Caco-2 (cell line): ENCODE results near the gene TBC1D17. TPM values are rescaled to one million over a fixed set of nuclear protein-coding genes. Genes with fewer than 3 reads are reported as not detected.

Experiments
- BruUV-seq: library from RNA; stranded (reverse); fragments of 400-500 nt; replicated peaks from 2 replicates; lab custom pipeline; 2021; lab: Mats Ljungman, UMichigan
- CTCF ChIA-PET: fragments of 300-600 bp; sonication (Branson Sonifier 250); formaldehyde crosslinking; loops from one replicate; lab custom pipeline; 2022; ENCODE audit warnings: antibody characterized with exemption; lab: Charles Lee
- POLR2A ChIA-PET: fragments of 300-600 bp; sonication (Branson Sonifier 250); formaldehyde crosslinking; loops from one replicate; lab custom pipeline; 2022; ENCODE audit warnings: antibody characterized with exemption; lab: Charles Lee
- DNase-seq, 2 experiments: peaks; one replicate each; pipeline versions ENCODE4 v3.0.0 to v3.0.0-alpha.2; 2020 to 2022
- H3K27me3 ChIP-seq: replicated peaks from 2 replicates; pipeline ENCODE4 v1.6.0; 2011; ENCODE audit warnings: low read length; ENCODE audit not compliant: control insufficient read depth, insufficient read depth
- H3K36me3 ChIP-seq: 2 replicates; pipeline ENCODE4 v1.5.1; 2011; ENCODE audit warnings: low read length; ENCODE audit not compliant: control insufficient read depth, insufficient read depth
- H3K4me1 ChIP-seq: fragments of 250-450 bp; sonication (Bioruptor Pico); 2 replicates; pipeline ENCODE4 v1.5.1; 2020; ENCODE audit warnings: mild to moderate bottlenecking
- H3K4me3 ChIP-seq: 2 replicates; pipeline ENCODE4 v1.5.1; 2011; ENCODE audit warnings: low read depth, mild to moderate bottlenecking, control low read depth, low read length
- H3K9me3 ChIP-seq: fragments of 250-450 bp; sonication (Bioruptor Pico); 2 replicates; pipeline ENCODE4 v1.5.1; 2020; ENCODE audit warnings: mild to moderate bottlenecking, moderate library complexity
- H3K27ac Mint-ChIP-seq: one replicate; pipeline ENCODE4 v1.8.0; 2022; ENCODE audit warnings: mixed read lengths; ENCODE audit not compliant: unreplicated experiment
- H3K27me3 Mint-ChIP-seq: one replicate; pipeline ENCODE4 v1.8.0; 2022; ENCODE audit warnings: mixed read lengths; ENCODE audit not compliant: insufficient read depth, unreplicated experiment
- H3K36me3 Mint-ChIP-seq: one replicate; pipeline ENCODE4 v1.8.0; 2022; ENCODE audit warnings: mild to moderate bottlenecking, mixed read lengths; ENCODE audit not compliant: insufficient read depth, unreplicated experiment
- H3K4me1 Mint-ChIP-seq: one replicate; pipeline ENCODE4 v1.8.0; 2022; ENCODE audit warnings: low read depth, mixed read lengths; ENCODE audit not compliant: unreplicated experiment
- H3K4me3 Mint-ChIP-seq: one replicate; pipeline ENCODE4 v1.8.0; 2022; ENCODE audit warnings: mild to moderate bottlenecking, moderate library complexity, mixed read lengths; ENCODE audit not compliant: unreplicated experiment
- H3K9me3 Mint-ChIP-seq: one replicate; pipeline ENCODE4 v1.8.0; 2022; ENCODE audit warnings: mixed read lengths; ENCODE audit not compliant: unreplicated experiment
- CTCF ChIP-seq, 2 experiments: fragments of 200-600 bp in 1 of 2; IDR thresholded peaks; 1 replicate in 1 of 2; 2 replicates in 1 of 2; pipeline versions ENCODE4 v1.5.1 to v1.8.0; 2011 to 2022; ENCODE audit warnings: antibody characterized with exemption in 1 of 2, control low read depth in 1 of 2, inconsistent platforms in 1 of 2, low read depth in 1 of 2, low read length in 1 of 2, mild to moderate bottlenecking in 1 of 2, moderate library complexity in 1 of 2; ENCODE audit not compliant: insufficient read depth in 1 of 2, severe bottlenecking in 1 of 2, unreplicated experiment in 1 of 2
- intact Hi-C: fragments of 100-400 bp; cut with micrococcal nuclease; formaldehyde crosslinking; loops from one replicate; pipeline ENCODE4 v1.10.0; 2022; ENCODE audit not compliant: unreplicated experiment
- microRNA-seq: library from miRNA; unstranded; fragments of <30 nt; microRNA quantifications from one replicate; pipeline ENCODE4 v1.2.0, GENCODE V29; 2022
- total RNA-seq: library from RNA; stranded (reverse); gene quantifications from 2 replicates; pipeline ENCODE4 v1.2.3, GENCODE V29; 2022

The TBC1D17 gene
- total RNA-seq, 1 experiment from 2014 or later, result 55.3 TPM

- Histone ChIP-seq H3K27me3 (no peaks in the 10 kb centered on the region), H3K9me3 (no peaks in the 10 kb centered on the region), H3K36me3 (no peaks in the 10 kb centered on the region), H3K4me1 (peaks cover 3% of the 10 kb centered on the region; the same call in 1 of the 2 replicates), H3K4me3 (no peak overlapping the region)
- ChIA-PET POLR2A (no interaction called here), CTCF (interaction anchor here (1.0 kb wide), 1 partner anchor 25 kb away, joined by 4 read pairs; no protein-coding TSS in a partner anchor)
- peak overlapping the region; percentile 34 for H3K4me3 Mint-ChIP-seq
- peaks cover 14% of the 10 kb centered on the region for H3K36me3 Mint-ChIP-seq
- H3K4me1 Mint-ChIP-seq, result peaks cover 9% of the 10 kb centered on the region
- DNase-seq, result peak; percentile 74 to 89
- no peak overlapping the region for H3K27ac Mint-ChIP-seq
- H3K27me3 Mint-ChIP-seq, result no peaks in the 10 kb centered on the region
- TF ChIP-seq CTCF (IDR thresholded peaks at IDR 0.05; ENCODE audit: insufficient read depth in 1 of 2, low read depth in 1 of 2, low read length in 1 of 2, severe bottlenecking in 1 of 2, unreplicated experiment in 1 of 2), result peak; percentile 97 to 98
- BruUV-seq, result no TSS peak
- H3K9me3 Mint-ChIP-seq, result no peaks in the 10 kb centered on the region
- intact Hi-C loops, result loop anchor here (1.0 kb wide), 1 partner anchor 45 kb away; no protein-coding TSS in a partner anchor
Observed at GRCh38 chr19:49937750-49938381, 60.4 kb downstream of the TBC1D17 start.

Small RNA genes within 50 kb of the gene (microRNA-seq; reads per million reads assigned to microRNA genes)
- gene MIR4749 (4.3 reads per million, percentile 29 among the genes with 10 or more reads in this experiment), gene MIR4750 (3.0 reads per million, percentile 19 among the genes with 10 or more reads in this experiment), gene MIR6800 (2.6 reads per million, percentile 14 among the genes with 10 or more reads in this experiment)

Other genes starting within 250 kb of the TBC1D17 start
- gene RRAS, start 237.6 kb upstream of the TBC1D17 start, total RNA-seq, result 10.6 and 11.3 TPM in 2 replicates
- 83.4 and 89.5 TPM in 2 replicates for gene SCAF1, start 235.5 kb upstream of the TBC1D17 start, total RNA-seq
- 125 and 131 TPM in 2 replicates for gene IRF3, start 211.8 kb upstream of the TBC1D17 start, total RNA-seq
- 103 and 111 TPM in 2 replicates for gene BCL2L12, start 211.8 kb upstream of the TBC1D17 start, total RNA-seq
- gene PRMT1, start 200.4 kb upstream of the TBC1D17 start, total RNA-seq, result 326 and 343 TPM in 2 replicates
- 8.5 and 10.4 TPM in 2 replicates for gene ADM5, start 188.1 kb upstream of the TBC1D17 start, total RNA-seq
- 1.9 and 2.0 TPM in 2 replicates for gene CPT1C, start 186.6 kb upstream of the TBC1D17 start, total RNA-seq
- not detected in 2 replicates for gene TSKS, start 114.4 kb upstream of the TBC1D17 start, total RNA-seq
- gene AP2A1, start 110.7 kb upstream of the TBC1D17 start, total RNA-seq, result 107 and 126 TPM in 2 replicates
- gene FUZ, start 64.4 kb upstream of the TBC1D17 start, total RNA-seq, result 0.75 and 0.93 TPM in 2 replicates
- 102 and 104 TPM in 2 replicates for gene MED25, start 59.4 kb upstream of the TBC1D17 start, total RNA-seq
- 209 and 224 TPM in 2 replicates for gene PTOV1, start 26.5 kb upstream of the TBC1D17 start, total RNA-seq
- 130 and 147 TPM in 2 replicates for gene PNKP, start 10.1 kb upstream of the TBC1D17 start, total RNA-seq
- 64.6 and 77.6 TPM in 2 replicates for gene AKT1S1, start 347 bp upstream of the TBC1D17 start, total RNA-seq
- gene IL4I1, start 19.2 kb downstream of the TBC1D17 start, total RNA-seq, result 0.61 and 1.1 TPM in 2 replicates
- 47.3 and 64.0 TPM in 2 replicates for gene ATF5, start 51.5 kb downstream of the TBC1D17 start, total RNA-seq
- gene NUP62, start 51.8 kb downstream of the TBC1D17 start, total RNA-seq, result 116 and 118 TPM in 2 replicates
- gene SIGLEC11, start 83.5 kb downstream of the TBC1D17 start, total RNA-seq, result not detected in 2 replicates
- 44.2 and 46.3 TPM in 2 replicates for gene VRK3, start 147.7 kb downstream of the TBC1D17 start, total RNA-seq
- 22.3 and 24.9 TPM in 2 replicates for gene ZNF473, start 148.3 kb downstream of the TBC1D17 start, total RNA-seq